ENCODE data around the gene TENM4.
"Not testable (repeated sequence)": the region's sequence is repeated elsewhere in the genome, so short reads cannot be mapped to it uniquely, and the experiment has no call there.

TENM4 gene

GRCh38 chr11:78638704-78639380, 802.0 kb downstream of the TENM4 start:
- in situ Hi-C loops (cut with MboI; ENCODE audit: low sequenced_read_pairs) = no loop called here

DNA sequence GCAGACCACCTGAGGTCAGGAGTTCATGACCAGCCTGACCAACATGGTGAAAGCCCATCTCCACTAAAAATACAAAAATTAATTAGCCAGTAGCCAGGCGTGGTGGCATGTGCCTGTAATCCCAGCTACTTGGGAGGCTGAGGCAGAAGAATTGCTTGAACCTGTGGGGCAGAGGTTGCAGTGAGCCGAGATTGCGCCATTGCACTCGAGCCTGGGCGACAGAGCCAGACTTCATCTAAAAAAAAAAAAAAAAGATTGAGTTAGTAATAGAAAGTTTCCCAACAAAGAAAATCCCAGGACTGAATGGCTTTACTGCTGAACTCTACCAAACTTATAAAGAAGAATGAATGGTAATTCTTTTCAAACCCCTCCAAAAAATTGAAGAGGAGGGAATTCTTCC, 803.3 kb downstream of the TENM4 start:
- in situ Hi-C loops (cut with MboI; ENCODE audit: low sequenced_read_pairs) = not testable (repeated sequence)

- in situ Hi-C loops (cut with MboI; ENCODE audit: low sequenced_read_pairs) = no loop called here
Measured at GRCh38 chr11:78635814-78636506, 804.9 kb downstream of the TENM4 start.

DNA sequence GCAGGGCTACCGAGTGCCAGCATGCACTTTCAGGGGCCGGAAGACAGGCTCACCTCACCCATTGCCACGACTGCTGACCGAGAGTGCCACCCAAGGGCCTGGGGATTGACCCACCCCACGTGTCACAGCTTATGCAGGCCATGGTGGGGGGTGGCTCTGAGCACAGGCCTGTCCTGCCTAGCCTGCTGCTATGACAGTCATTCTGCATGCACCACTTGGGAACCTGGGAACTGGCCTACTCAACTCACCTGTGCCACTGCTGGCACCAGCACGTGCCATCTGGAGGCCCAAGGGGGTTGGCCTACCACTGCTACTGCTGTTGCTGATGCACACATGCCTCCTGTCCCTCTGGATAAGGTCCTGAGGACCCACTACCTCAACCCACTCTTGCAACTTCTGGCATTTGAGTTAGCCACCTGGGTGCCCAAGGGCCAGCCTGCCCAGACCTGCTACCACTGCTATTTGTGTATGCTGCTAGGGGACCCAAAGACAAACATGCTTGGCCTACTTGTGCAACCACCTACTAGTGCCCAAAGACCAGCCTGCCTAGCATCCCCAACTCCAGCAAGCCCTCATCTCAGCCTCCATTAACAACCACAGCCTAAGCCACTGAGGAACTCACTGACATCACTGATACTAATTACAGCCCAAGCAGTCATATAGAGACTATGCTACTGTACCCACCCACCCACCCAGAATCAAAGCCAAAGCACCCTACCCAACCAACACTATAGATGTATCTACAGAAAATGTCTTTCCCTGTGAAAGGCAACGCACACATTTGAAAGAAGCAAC, 807.1 kb downstream of the TENM4 start:
- in situ Hi-C loops (cut with MboI; ENCODE audit: low sequenced_read_pairs) = no loop called here

GRCh38 chr11:78630561-78631303, 810.1 kb downstream of the TENM4 start:
- in situ Hi-C loops (cut with MboI; ENCODE audit: low sequenced_read_pairs) = no loop called here

DNA sequence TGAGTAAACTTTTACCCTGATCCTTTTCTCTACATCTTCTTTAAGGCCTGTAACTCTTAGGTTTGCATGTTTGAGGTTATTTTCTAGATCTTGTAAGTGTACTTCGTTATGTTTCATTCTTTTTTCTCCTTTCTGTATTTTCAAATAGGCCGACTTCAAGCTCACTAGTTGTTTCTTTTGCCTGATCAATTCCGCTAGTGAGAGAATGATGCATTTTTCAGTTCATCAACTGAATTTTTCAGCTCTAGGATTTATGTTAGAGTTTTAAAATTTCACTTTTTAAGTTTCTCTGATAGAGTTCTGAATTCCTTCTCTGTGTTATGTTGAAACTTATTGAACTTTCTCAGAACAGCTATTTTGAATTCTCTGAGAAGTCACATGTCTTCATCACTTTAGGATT, 810.7 kb downstream of the TENM4 start:
- in situ Hi-C loops (cut with MboI; ENCODE audit: low sequenced_read_pairs) = no loop called here

GRCh38 chr11:78622666-78623065, 818.2 kb downstream of the TENM4 start:
- in situ Hi-C loops (cut with MboI; ENCODE audit: low sequenced_read_pairs) = no loop called here

- in situ Hi-C loops (cut with MboI; ENCODE audit: low sequenced_read_pairs) = no loop called here
Measured at GRCh38 chr11:78620159-78620558, 820.7 kb downstream of the TENM4 start.

- in situ Hi-C loops (cut with MboI; ENCODE audit: low sequenced_read_pairs) = no loop called here
Measured at GRCh38 chr11:78615724-78616123, 825.1 kb downstream of the TENM4 start.

DNA sequence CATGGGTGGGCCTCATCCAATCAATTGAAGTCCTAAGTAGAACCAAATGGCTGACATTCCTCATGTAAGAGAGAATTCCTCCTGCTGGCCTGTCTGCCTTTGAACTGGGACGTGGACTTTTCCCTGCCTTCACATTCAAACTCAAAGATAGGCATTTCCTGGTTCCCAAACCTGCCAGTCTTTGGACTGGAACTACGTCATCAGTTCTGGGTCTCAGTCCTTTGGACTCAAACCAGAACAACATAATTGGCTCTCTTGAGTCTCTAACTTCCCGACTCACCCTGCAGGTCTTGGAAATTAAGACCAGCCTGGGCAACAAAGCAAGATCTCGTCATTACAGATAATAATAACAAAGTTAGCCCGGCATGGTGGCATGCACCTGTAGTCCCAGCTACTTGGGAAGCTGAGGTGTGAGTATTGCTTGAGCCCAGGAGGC, 827.4 kb downstream of the TENM4 start:
- in situ Hi-C loops (cut with MboI; ENCODE audit: low sequenced_read_pairs) = no loop called here

DNA sequence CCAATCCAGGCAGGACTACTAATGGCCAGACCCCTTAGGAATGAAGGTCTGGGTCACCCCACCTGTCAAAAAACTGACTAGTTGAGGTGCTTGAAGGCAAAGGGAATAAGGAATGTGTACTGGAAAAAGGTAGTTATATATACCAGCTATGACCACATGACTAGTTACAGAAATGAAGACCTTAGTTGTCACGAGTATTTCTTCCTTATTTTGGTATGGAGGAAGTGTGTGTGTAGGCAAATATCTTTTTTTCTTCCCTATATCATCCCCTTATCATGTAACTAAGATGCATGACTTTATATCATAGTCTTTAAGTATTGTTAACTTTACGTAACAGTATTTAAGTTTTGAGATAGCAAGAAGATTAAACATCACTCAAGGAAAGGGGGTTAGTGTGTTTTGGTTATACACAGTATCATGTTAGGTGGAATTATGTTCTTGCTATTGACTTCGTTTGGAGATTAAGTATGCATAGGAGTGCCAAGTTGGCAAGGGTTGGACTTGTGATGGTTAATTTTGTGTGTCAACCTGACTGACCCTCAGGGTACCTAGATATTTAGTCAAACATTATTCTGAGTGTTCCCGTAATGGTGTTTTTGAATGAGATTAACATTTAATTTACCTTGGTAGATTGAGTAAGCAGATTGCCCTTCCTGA, 828.0 kb downstream of the TENM4 start:
- in situ Hi-C loops (cut with MboI; ENCODE audit: low sequenced_read_pairs) = no loop called here

DNA sequence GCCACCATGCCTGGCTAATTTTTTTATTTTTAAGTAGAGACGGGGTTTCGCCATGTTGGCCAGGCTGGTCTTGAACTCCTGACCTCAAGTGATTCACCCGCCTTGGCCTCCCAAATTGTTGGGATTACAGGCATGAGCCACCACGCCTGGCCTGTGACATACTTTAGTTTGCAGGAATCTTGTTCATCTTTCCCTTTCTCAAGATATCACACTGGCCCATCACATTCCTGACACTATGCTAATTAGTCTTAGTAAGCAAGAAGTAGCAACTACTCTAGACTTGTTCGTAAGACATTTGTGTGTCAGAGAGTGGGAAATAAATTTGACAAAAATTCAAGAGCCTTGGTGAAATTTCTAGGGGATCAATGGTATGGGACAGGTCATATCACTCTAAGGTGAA, 831.5 kb downstream of the TENM4 start:
- in situ Hi-C loops (cut with MboI; ENCODE audit: low sequenced_read_pairs) = not testable (repeated sequence)

DNA sequence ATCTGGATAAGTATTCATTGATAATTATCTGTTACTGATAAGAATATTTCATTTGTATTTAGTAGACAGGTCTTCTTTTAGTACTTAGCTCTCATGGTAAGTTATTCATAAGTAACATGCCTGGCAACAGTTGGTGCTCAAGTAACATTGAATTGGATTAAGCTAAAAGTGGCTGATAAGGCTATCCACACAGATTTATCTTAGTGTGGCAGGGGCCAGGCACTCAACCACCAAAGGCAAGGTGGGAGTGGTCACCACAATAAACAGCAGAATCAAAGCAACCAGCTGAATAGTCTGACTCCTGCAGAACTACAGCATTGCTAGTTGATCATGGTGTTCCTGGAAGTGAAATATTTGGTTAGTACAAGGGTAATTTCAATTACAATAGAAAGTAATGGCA, 833.1 kb downstream of the TENM4 start:
- in situ Hi-C loops (cut with MboI; ENCODE audit: low sequenced_read_pairs) = no loop called here

- in situ Hi-C loops (cut with MboI; ENCODE audit: low sequenced_read_pairs) = no loop called here
Measured at GRCh38 chr11:78606667-78607066, 834.2 kb downstream of the TENM4 start.

GRCh38 chr11:78605296-78605695, 835.5 kb downstream of the TENM4 start:
- in situ Hi-C loops (cut with MboI; ENCODE audit: low sequenced_read_pairs) = no loop called here

DNA sequence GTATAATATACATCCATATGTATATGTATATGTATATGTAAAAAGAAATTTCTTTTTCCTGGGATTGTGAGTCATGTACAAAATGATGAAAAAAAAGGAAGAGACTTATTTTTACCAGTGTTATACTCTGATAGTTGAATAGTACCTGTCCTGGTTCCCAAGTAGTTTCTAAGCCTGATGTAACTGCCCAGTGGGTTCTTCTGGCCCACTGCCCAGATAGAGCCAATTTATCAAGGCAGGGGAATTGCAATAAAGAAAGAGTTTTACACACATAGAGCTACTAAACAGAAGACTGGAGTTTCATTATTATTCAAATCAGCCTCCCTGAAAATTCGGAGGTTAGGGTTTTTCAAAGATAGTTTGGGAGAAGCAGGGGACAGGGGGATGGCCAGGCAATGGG, 837.0 kb downstream of the TENM4 start:
- in situ Hi-C loops (cut with MboI; ENCODE audit: low sequenced_read_pairs) = no loop called here
